GM23248 (cell line): ENCODE results near the gene ACOT7.

Experiments
- EZH2 ChIP-seq: fragments of 200-600 bp; sonication (generic); IDR thresholded peaks from 2 replicates; pipeline ENCODE4 v1.6.1; 2018; ENCODE audit warnings: antibody characterized with exemption, mild to moderate bottlenecking; ENCODE audit not compliant: insufficient read depth, poor library complexity, severe bottlenecking
- EZH2phosphoT487 ChIP-seq: fragments of 200-600 bp; sonication (generic); IDR thresholded peaks from 2 replicates; pipeline ENCODE4 v1.6.1; 2018; ENCODE audit warnings: antibody characterized with exemption, moderate library complexity, mild to moderate bottlenecking, low read depth; ENCODE audit not compliant: insufficient read depth

GRCh38 chr1:6401673-6402072 is 8.1 kb upstream of the ACOT7 start:
- TF ChIP-seq EZH2: no peak
- TF ChIP-seq EZH2phosphoT487: no peak
